Measurements from ENCODE around the gene SST.
A peak's percentile ranks its signal among the peaks of the same experiment; 100 is the strongest.

DNA sequence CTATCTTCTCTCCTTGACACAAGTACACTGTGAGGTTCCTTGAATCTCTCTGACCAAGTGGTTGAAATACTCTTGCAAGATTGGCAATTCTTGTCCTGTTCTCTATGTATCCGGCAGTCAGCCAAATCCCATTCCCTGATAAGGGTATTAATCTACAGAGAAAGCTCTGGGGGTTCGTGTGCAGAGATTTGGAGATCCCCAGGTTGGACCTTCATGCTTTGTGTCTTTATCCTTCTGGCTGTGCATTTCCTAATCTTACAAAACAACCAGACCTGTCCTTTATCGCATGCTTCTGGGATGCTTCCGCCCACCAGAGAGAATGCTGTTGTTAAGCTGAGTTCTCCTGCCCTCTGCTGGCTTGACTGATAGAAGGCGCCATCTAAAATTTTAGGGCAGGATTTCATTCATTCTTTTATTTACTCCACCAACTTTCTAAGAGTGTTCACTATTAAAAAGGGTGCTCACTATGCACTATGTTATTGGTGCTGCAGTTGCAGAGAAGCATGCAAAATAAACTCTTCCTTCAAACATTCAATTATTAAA, 8.6 kb upstream of the SST start:
- TF ChIP-seq, protein P1, sequence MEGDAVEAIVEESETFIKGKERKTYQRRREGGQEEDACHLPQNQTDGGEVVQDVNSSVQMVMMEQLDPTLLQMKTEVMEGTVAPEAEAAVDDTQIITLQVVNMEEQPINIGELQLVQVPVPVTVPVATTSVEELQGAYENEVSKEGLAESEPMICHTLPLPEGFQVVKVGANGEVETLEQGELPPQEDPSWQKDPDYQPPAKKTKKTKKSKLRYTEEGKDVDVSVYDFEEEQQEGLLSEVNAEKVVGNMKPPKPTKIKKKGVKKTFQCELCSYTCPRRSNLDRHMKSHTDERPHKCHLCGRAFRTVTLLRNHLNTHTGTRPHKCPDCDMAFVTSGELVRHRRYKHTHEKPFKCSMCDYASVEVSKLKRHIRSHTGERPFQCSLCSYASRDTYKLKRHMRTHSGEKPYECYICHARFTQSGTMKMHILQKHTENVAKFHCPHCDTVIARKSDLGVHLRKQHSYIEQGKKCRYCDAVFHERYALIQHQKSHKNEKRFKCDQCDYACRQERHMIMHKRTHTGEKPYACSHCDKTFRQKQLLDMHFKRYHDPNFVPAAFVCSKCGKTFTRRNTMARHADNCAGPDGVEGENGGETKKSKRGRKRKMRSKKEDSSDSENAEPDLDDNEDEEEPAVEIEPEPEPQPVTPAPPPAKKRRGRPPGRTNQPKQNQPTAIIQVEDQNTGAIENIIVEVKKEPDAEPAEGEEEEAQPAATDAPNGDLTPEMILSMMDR (conservative IDR thresholded peaks at IDR 0.05; ENCODE audit: low read depth, low read length): peak; percentile 88
- TF ChIP-seq CEBPB (IDR thresholded peaks at IDR 0.05; ENCODE audit: low read depth, low read length) (no peak), RAD21 (IDR thresholded peaks at IDR 0.05; ENCODE audit: low read length) (peak; percentile 88), POLR2A (IDR thresholded peaks at IDR 0.05; ENCODE audit: low read depth, low read length) (no peak), MAZ (IDR thresholded peaks at IDR 0.05; ENCODE audit: borderline replicate concordance, low read depth, low read length) (no peak), SMC3 (IDR thresholded peaks at IDR 0.05; ENCODE audit: low read depth, low read length) (peak; percentile 92), BHLHE40 (IDR thresholded peaks at IDR 0.05; ENCODE audit: low read depth, low read length) (no peak), CHD1 (IDR thresholded peaks at IDR 0.05; ENCODE audit: low read depth, low read length) (no peak; the same call in 1 of the 2 replicates), RCOR1 (IDR thresholded peaks at IDR 0.05; ENCODE audit: insufficient replicate concordance, low read length) (no peak), MAFK (IDR thresholded peaks at IDR 0.05; ENCODE audit: low read depth, low read length) (no peak)
- TF ChIP-seq, protein P2, sequence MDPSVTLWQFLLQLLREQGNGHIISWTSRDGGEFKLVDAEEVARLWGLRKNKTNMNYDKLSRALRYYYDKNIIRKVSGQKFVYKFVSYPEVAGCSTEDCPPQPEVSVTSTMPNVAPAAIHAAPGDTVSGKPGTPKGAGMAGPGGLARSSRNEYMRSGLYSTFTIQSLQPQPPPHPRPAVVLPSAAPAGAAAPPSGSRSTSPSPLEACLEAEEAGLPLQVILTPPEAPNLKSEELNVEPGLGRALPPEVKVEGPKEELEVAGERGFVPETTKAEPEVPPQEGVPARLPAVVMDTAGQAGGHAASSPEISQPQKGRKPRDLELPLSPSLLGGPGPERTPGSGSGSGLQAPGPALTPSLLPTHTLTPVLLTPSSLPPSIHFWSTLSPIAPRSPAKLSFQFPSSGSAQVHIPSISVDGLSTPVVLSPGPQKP (IDR thresholded peaks at IDR 0.05; ENCODE audit: borderline replicate concordance, low read depth, low read length): no peak

All from IMR-90 (cell line).